ENCODE data around the gene HRH1. TPM values are rescaled to one million over a fixed set of nuclear protein-coding genes. Genes with fewer than 3 reads are reported as not detected.

HRH1 gene
- total and polyA plus RNA-seq, 2 of the 13 experiments (the other 11 are each of a cell fraction or from before 2014, with no cell fraction given), result not detected

DNA sequence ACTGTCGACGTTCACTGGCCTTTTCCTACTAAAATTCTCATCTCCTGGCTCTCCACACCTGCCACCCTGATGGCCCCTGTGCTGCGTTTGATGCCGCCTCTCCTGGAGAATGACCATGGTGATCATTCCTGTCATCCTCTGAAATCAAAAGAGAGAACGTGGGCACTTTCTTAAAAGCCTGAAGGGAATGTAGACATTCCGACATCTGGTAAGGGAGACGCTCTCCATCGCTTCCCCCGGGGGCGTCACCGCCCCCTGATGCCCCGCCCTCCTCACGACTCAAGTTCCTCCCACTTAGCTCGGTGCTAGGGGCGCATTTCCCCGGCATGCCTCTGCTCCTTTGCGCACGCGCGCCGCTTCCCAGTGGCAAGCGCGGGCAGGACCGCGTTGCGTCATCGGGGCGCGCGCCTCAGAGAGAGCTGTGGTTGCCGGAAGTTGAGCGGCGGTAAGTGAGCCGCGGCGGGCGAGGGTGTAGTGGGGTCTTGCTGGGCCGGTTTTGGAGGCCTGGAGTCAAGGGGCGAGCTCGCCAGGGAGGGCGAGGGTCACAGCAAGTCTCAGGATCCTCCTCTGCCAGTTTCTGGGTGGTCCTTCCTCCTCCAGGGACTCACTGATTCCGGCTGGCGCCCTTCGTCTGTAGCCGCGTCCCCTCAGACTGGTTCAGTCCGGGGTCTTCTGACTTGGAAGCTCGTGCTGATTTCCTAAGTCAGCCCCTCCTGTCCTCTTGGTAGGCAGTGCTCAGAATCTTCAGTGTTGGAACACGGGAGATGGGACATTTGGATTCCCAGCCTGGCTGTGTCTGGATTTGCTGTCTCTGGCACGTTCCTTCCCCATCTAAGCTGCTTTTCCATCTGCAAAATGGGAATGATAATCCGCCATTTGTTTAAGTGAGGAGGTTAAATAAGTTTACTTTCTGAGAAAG, 118.0 kb downstream of the HRH1 start, which contains the start of gene ATG7 (continued):
- TF ChIP-seq, protein P1, sequence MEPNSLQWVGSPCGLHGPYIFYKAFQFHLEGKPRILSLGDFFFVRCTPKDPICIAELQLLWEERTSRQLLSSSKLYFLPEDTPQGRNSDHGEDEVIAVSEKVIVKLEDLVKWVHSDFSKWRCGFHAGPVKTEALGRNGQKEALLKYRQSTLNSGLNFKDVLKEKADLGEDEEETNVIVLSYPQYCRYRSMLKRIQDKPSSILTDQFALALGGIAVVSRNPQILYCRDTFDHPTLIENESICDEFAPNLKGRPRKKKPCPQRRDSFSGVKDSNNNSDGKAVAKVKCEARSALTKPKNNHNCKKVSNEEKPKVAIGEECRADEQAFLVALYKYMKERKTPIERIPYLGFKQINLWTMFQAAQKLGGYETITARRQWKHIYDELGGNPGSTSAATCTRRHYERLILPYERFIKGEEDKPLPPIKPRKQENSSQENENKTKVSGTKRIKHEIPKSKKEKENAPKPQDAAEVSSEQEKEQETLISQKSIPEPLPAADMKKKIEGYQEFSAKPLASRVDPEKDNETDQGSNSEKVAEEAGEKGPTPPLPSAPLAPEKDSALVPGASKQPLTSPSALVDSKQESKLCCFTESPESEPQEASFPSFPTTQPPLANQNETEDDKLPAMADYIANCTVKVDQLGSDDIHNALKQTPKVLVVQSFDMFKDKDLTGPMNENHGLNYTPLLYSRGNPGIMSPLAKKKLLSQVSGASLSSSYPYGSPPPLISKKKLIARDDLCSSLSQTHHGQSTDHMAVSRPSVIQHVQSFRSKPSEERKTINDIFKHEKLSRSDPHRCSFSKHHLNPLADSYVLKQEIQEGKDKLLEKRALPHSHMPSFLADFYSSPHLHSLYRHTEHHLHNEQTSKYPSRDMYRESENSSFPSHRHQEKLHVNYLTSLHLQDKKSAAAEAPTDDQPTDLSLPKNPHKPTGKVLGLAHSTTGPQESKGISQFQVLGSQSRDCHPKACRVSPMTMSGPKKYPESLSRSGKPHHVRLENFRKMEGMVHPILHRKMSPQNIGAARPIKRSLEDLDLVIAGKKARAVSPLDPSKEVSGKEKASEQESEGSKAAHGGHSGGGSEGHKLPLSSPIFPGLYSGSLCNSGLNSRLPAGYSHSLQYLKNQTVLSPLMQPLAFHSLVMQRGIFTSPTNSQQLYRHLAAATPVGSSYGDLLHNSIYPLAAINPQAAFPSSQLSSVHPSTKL (CRISPR knock-in tag; IDR thresholded peaks at IDR 0.05), result peak; percentile 49; the same call in 1 of the 2 replicates
- TF ChIP-seq SOX13 (IDR thresholded peaks at IDR 0.05), result no peak
- 0 out of 4 replicates have a peak, but pooled peaks of 1 of the 2 experiments have one; percentile 13 for TF ChIP-seq SOX13 (CRISPR knock-in tag; conservative IDR thresholded peaks at IDR 0.05 in 1 of 2, IDR thresholded peaks at IDR 0.05 in 1 of 2)
- TF ChIP-seq SMAD3 (CRISPR knock-in tag; IDR thresholded peaks at IDR 0.05), result peak; percentile 47; the same call in 1 of the 2 replicates
- TF ChIP-seq ZSCAN21 (CRISPR knock-in tag; IDR thresholded peaks at IDR 0.05; ENCODE audit: borderline replicate concordance), result peak; percentile 59; the same call in 1 of the 2 replicates
- TF ChIP-seq, protein P2, sequence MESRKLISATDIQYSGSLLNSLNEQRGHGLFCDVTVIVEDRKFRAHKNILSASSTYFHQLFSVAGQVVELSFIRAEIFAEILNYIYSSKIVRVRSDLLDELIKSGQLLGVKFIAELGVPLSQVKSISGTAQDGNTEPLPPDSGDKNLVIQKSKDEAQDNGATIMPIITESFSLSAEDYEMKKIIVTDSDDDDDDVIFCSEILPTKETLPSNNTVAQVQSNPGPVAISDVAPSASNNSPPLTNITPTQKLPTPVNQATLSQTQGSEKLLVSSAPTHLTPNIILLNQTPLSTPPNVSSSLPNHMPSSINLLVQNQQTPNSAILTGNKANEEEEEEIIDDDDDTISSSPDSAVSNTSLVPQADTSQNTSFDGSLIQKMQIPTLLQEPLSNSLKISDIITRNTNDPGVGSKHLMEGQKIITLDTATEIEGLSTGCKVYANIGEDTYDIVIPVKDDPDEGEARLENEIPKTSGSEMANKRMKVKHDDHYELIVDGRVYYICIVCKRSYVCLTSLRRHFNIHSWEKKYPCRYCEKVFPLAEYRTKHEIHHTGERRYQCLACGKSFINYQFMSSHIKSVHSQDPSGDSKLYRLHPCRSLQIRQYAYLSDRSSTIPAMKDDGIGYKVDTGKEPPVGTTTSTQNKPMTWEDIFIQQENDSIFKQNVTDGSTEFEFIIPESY (CRISPR knock-in tag; IDR thresholded peaks at IDR 0.05), result no peak
- TF ChIP-seq REL (CRISPR knock-in tag; conservative IDR thresholded peaks at IDR 0.05), result peak; percentile 45; the same call in 1 of the 2 replicates
- TF ChIP-seq, protein P3, sequence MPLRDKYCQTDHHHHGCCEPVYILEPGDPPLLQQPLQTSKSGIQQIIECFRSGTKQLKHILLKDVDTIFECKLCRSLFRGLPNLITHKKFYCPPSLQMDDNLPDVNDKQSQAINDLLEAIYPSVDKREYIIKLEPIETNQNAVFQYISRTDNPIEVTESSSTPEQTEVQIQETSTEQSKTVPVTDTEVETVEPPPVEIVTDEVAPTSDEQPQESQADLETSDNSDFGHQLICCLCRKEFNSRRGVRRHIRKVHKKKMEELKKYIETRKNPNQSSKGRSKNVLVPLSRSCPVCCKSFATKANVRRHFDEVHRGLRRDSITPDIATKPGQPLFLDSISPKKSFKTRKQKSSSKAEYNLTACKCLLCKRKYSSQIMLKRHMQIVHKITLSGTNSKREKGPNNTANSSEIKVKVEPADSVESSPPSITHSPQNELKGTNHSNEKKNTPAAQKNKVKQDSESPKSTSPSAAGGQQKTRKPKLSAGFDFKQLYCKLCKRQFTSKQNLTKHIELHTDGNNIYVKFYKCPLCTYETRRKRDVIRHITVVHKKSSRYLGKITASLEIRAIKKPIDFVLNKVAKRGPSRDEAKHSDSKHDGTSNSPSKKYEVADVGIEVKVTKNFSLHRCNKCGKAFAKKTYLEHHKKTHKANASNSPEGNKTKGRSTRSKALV (CRISPR knock-in tag; IDR thresholded peaks at IDR 0.05), result peak; percentile 59; the same call in 1 of the 2 replicates
- TF ChIP-seq, protein P4, sequence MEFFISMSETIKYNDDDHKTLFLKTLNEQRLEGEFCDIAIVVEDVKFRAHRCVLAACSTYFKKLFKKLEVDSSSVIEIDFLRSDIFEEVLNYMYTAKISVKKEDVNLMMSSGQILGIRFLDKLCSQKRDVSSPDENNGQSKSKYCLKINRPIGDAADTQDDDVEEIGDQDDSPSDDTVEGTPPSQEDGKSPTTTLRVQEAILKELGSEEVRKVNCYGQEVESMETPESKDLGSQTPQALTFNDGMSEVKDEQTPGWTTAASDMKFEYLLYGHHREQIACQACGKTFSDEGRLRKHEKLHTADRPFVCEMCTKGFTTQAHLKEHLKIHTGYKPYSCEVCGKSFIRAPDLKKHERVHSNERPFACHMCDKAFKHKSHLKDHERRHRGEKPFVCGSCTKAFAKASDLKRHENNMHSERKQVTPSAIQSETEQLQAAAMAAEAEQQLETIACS (CRISPR knock-in tag; IDR thresholded peaks at IDR 0.05), result peak; percentile 93
- peak; percentile 76 for TF ChIP-seq TEAD3 (CRISPR knock-in tag; optimal IDR thresholded peaks at IDR 0.05; ENCODE audit: borderline replicate concordance)
- TF ChIP-seq RXRA (CRISPR knock-in tag; IDR thresholded peaks at IDR 0.05), result peak; percentile 72; the same call in 1 of the 2 replicates
- TF ChIP-seq ZNF317 (CRISPR knock-in tag; IDR thresholded peaks at IDR 0.05), result peak; percentile 68; the same call in 1 of the 2 replicates
- TF ChIP-seq TBX2 (CRISPR knock-in tag; IDR thresholded peaks at IDR 0.05; ENCODE audit: borderline replicate concordance), result peak; percentile 66; the same call in 1 of the 2 replicates
- TF ChIP-seq ZNF331 (CRISPR knock-in tag; IDR thresholded peaks at IDR 0.05), result peak; percentile 64; the same call in 1 of the 2 replicates
- peak; percentile 52 for TF ChIP-seq FOXA3 (CRISPR knock-in tag; IDR thresholded peaks at IDR 0.05)
- TF ChIP-seq, protein P5, sequence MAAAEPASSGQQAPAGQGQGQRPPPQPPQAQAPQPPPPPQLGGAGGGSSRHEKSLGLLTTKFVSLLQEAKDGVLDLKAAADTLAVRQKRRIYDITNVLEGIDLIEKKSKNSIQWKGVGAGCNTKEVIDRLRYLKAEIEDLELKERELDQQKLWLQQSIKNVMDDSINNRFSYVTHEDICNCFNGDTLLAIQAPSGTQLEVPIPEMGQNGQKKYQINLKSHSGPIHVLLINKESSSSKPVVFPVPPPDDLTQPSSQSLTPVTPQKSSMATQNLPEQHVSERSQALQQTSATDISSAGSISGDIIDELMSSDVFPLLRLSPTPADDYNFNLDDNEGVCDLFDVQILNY (CRISPR knock-in tag; conservative IDR thresholded peaks at IDR 0.05), result no peak; the same call in 1 of the 2 replicates
- TF ChIP-seq KDM4B (CRISPR knock-in tag; IDR thresholded peaks at IDR 0.05), result peak; percentile 48; the same call in 1 of the 2 replicates
- no peak for TF ChIP-seq PRMT3 (CRISPR knock-in tag; IDR thresholded peaks at IDR 0.05; ENCODE audit: borderline replicate concordance, low read depth)
